SU-DHL-6 (cell line): ENCODE data around the gene BNIP5.

ENCODE experiments used
- EZH2phosphoT487 ChIP-seq: fragments of 200-600 bp; sonication (generic), shearing (Covaris generic); conservative IDR thresholded peaks from 2 replicates; pipeline ENCODE4 v1.6.1; 2018; ENCODE audit warnings: mild to moderate bottlenecking, antibody characterized with exemption, low read length, moderate library complexity, mixed read lengths
- TF ChIP-seq, protein P1 (sequence below): fragments of 200-600 bp; sonication (generic); IDR thresholded peaks from one replicate; pipeline ENCODE4 v1.5.1; 2017; ENCODE audit warnings: antibody characterized with exemption, mild to moderate bottlenecking, low read length, moderate library complexity; ENCODE audit not compliant: insufficient read depth, poor library complexity, severe bottlenecking

DNA sequence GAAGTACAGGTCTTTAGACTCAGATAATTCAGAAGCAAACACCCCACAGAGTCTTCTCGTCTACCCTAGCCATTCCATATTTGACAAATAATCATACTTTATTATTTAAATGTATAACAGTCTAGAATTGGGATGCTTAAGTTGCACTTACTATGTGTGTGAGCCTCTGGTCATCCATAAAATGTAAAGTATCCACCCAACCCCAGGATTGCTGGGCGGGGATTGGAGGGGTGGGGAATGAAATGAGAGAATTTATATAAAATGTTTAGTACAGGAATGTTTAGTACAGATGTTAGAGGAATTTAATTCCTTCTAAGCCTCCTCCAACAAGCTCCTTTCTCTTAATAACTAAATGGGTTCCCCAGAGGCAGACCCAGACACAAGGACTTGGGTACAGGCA, 16.9 kb downstream of the BNIP5 start:
- no peak for TF ChIP-seq EZH2phosphoT487
- TF ChIP-seq, protein P1, sequence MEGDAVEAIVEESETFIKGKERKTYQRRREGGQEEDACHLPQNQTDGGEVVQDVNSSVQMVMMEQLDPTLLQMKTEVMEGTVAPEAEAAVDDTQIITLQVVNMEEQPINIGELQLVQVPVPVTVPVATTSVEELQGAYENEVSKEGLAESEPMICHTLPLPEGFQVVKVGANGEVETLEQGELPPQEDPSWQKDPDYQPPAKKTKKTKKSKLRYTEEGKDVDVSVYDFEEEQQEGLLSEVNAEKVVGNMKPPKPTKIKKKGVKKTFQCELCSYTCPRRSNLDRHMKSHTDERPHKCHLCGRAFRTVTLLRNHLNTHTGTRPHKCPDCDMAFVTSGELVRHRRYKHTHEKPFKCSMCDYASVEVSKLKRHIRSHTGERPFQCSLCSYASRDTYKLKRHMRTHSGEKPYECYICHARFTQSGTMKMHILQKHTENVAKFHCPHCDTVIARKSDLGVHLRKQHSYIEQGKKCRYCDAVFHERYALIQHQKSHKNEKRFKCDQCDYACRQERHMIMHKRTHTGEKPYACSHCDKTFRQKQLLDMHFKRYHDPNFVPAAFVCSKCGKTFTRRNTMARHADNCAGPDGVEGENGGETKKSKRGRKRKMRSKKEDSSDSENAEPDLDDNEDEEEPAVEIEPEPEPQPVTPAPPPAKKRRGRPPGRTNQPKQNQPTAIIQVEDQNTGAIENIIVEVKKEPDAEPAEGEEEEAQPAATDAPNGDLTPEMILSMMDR, result no peak
